GM23338 (cell line): ENCODE data around the gene IGBP1. TPM values are rescaled to one million over a fixed set of nuclear protein-coding genes. Genes with fewer than 3 reads are reported as not detected.

Source experiments
- ATAC-seq: fragments of 200-7000 bp; cut with Tn5 transposase; 3 replicates; pipeline ENCODE4 v1.9.1; 2020
- DNase-seq: peaks from one replicate; pipeline ENCODE4 v3.0.0-alpha.2; 2015; ENCODE audit warnings: low spot score
- H2AFZ ChIP-seq: fragments of 200-600 bp; sonication (generic); 2 replicates; pipeline ENCODE4 v1.8.0; 2016; ENCODE audit warnings: antibody characterized with exemption, mild to moderate bottlenecking, moderate library complexity
- H3F3A ChIP-seq: fragments of 200-600 bp; sonication (generic); replicated peaks from 2 replicates; pipeline ENCODE4 v1.8.0; 2017; ENCODE audit warnings: antibody characterized with exemption, mixed run types, low read depth
- H3K27ac ChIP-seq: fragments of 200-600 bp; sonication (generic); 2 replicates; pipeline ENCODE4 v1.6.1; 2016; ENCODE audit warnings: low read depth
- H3K27me3 ChIP-seq: fragments of 200-600 bp; sonication (generic); 2 replicates; pipeline ENCODE4 v1.8.0; 2016; ENCODE audit warnings: mild to moderate bottlenecking, mixed run types, moderate library complexity; ENCODE audit not compliant: insufficient read depth
- H3K36me3 ChIP-seq: fragments of 200-600 bp; sonication (generic); 2 replicates; pipeline ENCODE4 v1.8.0; 2016; ENCODE audit warnings: mild to moderate bottlenecking; ENCODE audit not compliant: insufficient read depth
- H3K4me1 ChIP-seq: fragments of 200-600 bp; sonication (generic); 2 replicates; pipeline ENCODE4 v1.8.0; 2016; ENCODE audit warnings: mild to moderate bottlenecking, moderate library complexity; ENCODE audit not compliant: insufficient read depth
- H3K4me2 ChIP-seq: fragments of 200-600 bp; sonication (generic); 2 replicates; pipeline ENCODE4 v1.7.1; 2017; ENCODE audit warnings: mixed run types
- H3K4me3 ChIP-seq: fragments of 200-600 bp; sonication (generic); 2 replicates; pipeline ENCODE4 v1.6.1; 2016; ENCODE audit warnings: mixed run types
- H3K79me2 ChIP-seq: fragments of 200-600 bp; sonication (generic); replicated peaks from 2 replicates; pipeline ENCODE4 v1.8.0; 2017; ENCODE audit warnings: mild to moderate bottlenecking; ENCODE audit not compliant: insufficient read depth
- H3K9me2 ChIP-seq: fragments of 200-600 bp; sonication (generic); 2 replicates; pipeline ENCODE4 v1.8.0; 2017; ENCODE audit not compliant: insufficient read depth
- H4K20me1 ChIP-seq: fragments of 200-600 bp; sonication (generic); replicated peaks from 2 replicates; pipeline ENCODE4 v1.8.0; 2017; ENCODE audit warnings: mild to moderate bottlenecking; ENCODE audit not compliant: insufficient read depth
- H3K27ac Mint-ChIP-seq: 2 replicates; pipeline ENCODE4 v1.8.0; 2020; ENCODE audit warnings: inconsistent platforms, mild to moderate bottlenecking, moderate library complexity, mixed read lengths
- H3K27me3 Mint-ChIP-seq: 3 replicates; pipeline ENCODE4 v1.8.0; 2022; ENCODE audit warnings: low read depth, mild to moderate bottlenecking, moderate library complexity, mixed read lengths, inconsistent platforms; ENCODE audit not compliant: insufficient read depth, poor library complexity
- H3K36me3 Mint-ChIP-seq: 3 replicates; pipeline ENCODE4 v1.8.0; 2021; ENCODE audit warnings: low read depth, mild to moderate bottlenecking, inconsistent platforms, moderate library complexity, mixed read lengths
- H3K4me1 Mint-ChIP-seq: 3 replicates; pipeline ENCODE4 v1.8.0; 2020; ENCODE audit warnings: mild to moderate bottlenecking, inconsistent platforms, mixed read lengths
- H3K4me3 Mint-ChIP-seq: 3 replicates; pipeline ENCODE4 v1.8.0; 2021; ENCODE audit warnings: moderate library complexity, mild to moderate bottlenecking, inconsistent platforms, mixed read lengths
- H3K9me3 Mint-ChIP-seq: 3 replicates; pipeline ENCODE4 v1.8.0; 2020; ENCODE audit warnings: moderate library complexity, mild to moderate bottlenecking, inconsistent platforms, mixed read lengths
- CREB1 ChIP-seq: fragments of 250-450 bp; sonication (Bioruptor Pico); IDR thresholded peaks from 2 replicates; pipeline ENCODE4 v1.5.0; 2020; ENCODE audit warnings: low read depth, mild to moderate bottlenecking, moderate library complexity
- EZH2 ChIP-seq: fragments of 200-600 bp; sonication (generic); IDR thresholded peaks from one replicate; pipeline ENCODE4 v1.8.0; 2017; ENCODE audit warnings: antibody characterized with exemption, mild to moderate bottlenecking, low read depth; ENCODE audit not compliant: unreplicated experiment
- JUNB ChIP-seq: IDR thresholded peaks from one replicate; pipeline ENCODE4 v1.6.1; 2016; ENCODE audit warnings: antibody characterized with exemption; ENCODE audit not compliant: unreplicated experiment
- NANOG ChIP-seq: IDR thresholded peaks from 2 replicates; pipeline ENCODE4 v1.6.1; 2016; ENCODE audit warnings: antibody characterized with exemption, borderline replicate concordance
- POLR2AphosphoS5 ChIP-seq: IDR thresholded peaks from 2 replicates; pipeline ENCODE4 v1.6.1; 2016; ENCODE audit warnings: antibody characterized with exemption, low read depth
- ZNF331 ChIP-seq: fragments of 250-450 bp; sonication (Bioruptor Pico); IDR thresholded peaks from 2 replicates; pipeline ENCODE4 v1.5.0; 2020; ENCODE audit warnings: low read depth, mild to moderate bottlenecking, moderate library complexity
- polyA plus RNA-seq: library from polyadenylated mRNA; unstranded; fragments of >200 nt; fragmentation: Nextera tagmentation; extraction: Ambion mirVana; gene quantifications from 2 replicates; pipeline ENCODE4 v1.2.1, GENCODE V29; 2016
- total RNA-seq: library from RNA; depleted of rRNA; stranded (reverse); fragments of >200 nt; shearing (Covaris generic); gene quantifications from 2 replicates; pipeline ENCODE4 v1.2.3, GENCODE V29; 2014
- TF ChIP-seq, protein P1 (sequence below), 2 experiments: fragments of 200-600 bp in 1 of 2; sonication (generic) in 1 of 2; conservative IDR thresholded peaks; 2 replicates each; pipeline versions ENCODE4 v1.5.1 to v1.6.1; 2016 to 2017; ENCODE audit warnings: antibody characterized with exemption in 2 of 2, low read depth in 2 of 2, mild to moderate bottlenecking in 2 of 2, moderate library complexity in 1 of 2
- TF ChIP-seq, protein P2 (sequence below): IDR thresholded peaks from one replicate; pipeline ENCODE4 v1.6.1; 2018; ENCODE audit warnings: antibody characterized with exemption; ENCODE audit not compliant: unreplicated experiment
- TF ChIP-seq, protein P3 (sequence below): IDR thresholded peaks from 2 replicates; pipeline ENCODE4 v1.6.1; 2016; ENCODE audit warnings: antibody characterized with exemption
- TF ChIP-seq, protein P4 (sequence below): fragments of 250-450 bp; sonication (Bioruptor Pico); IDR thresholded peaks from 2 replicates; pipeline ENCODE4 v1.5.0; 2020; ENCODE audit warnings: mild to moderate bottlenecking, moderate library complexity

IGBP1 gene
- total and polyA plus RNA-seq, 2 experiments from 2014 or later: 36.8 to 38.5 TPM

DNA sequence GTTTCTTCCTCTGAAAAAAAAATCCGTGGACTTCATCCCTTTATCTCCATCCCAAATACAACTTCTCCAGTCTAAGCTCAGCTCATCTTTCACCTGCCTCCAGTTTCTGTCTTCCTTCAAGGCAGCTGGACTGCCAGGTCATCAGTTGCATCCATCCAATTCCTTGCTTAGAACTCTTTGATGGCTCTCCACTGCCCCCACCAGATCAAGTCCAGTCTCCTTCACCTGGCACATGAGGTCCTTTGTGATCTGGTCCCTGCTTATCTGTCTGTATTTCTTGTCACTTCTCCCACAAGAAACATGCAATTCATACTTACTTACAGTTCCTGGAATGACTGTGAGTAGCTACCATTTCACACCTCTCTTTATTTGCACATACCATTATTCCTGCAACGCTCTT is 37.2 kb upstream of the IGBP1 start:
- Mint-ChIP-seq H3K9me3 (no peaks in the 10 kb centered on the region), H3K36me3 (no peaks in the 10 kb centered on the region; the same call in 2 of the 3 replicates), H3K4me1 (no peaks in the 10 kb centered on the region), H3K4me3 (no peak overlapping the region), H3K27me3 (no peaks in the 10 kb centered on the region), H3K27ac (no peak overlapping the region)
- H3K79me2 ChIP-seq: no peaks in the 10 kb centered on the region
- H3K4me3 ChIP-seq: no peak overlapping the region
- H4K20me1 ChIP-seq: no peaks in the 10 kb centered on the region
- no peak overlapping the region for H3K4me2 ChIP-seq
- H3K36me3 ChIP-seq: no peaks in the 10 kb centered on the region
- TF ChIP-seq, protein P1, sequence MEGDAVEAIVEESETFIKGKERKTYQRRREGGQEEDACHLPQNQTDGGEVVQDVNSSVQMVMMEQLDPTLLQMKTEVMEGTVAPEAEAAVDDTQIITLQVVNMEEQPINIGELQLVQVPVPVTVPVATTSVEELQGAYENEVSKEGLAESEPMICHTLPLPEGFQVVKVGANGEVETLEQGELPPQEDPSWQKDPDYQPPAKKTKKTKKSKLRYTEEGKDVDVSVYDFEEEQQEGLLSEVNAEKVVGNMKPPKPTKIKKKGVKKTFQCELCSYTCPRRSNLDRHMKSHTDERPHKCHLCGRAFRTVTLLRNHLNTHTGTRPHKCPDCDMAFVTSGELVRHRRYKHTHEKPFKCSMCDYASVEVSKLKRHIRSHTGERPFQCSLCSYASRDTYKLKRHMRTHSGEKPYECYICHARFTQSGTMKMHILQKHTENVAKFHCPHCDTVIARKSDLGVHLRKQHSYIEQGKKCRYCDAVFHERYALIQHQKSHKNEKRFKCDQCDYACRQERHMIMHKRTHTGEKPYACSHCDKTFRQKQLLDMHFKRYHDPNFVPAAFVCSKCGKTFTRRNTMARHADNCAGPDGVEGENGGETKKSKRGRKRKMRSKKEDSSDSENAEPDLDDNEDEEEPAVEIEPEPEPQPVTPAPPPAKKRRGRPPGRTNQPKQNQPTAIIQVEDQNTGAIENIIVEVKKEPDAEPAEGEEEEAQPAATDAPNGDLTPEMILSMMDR (conservative IDR thresholded peaks at IDR 0.05; ENCODE audit: low read depth in 2 of 2): peak; percentile 35 to 66; a peak in 3 of 4 replicates
- TF ChIP-seq, protein P2, sequence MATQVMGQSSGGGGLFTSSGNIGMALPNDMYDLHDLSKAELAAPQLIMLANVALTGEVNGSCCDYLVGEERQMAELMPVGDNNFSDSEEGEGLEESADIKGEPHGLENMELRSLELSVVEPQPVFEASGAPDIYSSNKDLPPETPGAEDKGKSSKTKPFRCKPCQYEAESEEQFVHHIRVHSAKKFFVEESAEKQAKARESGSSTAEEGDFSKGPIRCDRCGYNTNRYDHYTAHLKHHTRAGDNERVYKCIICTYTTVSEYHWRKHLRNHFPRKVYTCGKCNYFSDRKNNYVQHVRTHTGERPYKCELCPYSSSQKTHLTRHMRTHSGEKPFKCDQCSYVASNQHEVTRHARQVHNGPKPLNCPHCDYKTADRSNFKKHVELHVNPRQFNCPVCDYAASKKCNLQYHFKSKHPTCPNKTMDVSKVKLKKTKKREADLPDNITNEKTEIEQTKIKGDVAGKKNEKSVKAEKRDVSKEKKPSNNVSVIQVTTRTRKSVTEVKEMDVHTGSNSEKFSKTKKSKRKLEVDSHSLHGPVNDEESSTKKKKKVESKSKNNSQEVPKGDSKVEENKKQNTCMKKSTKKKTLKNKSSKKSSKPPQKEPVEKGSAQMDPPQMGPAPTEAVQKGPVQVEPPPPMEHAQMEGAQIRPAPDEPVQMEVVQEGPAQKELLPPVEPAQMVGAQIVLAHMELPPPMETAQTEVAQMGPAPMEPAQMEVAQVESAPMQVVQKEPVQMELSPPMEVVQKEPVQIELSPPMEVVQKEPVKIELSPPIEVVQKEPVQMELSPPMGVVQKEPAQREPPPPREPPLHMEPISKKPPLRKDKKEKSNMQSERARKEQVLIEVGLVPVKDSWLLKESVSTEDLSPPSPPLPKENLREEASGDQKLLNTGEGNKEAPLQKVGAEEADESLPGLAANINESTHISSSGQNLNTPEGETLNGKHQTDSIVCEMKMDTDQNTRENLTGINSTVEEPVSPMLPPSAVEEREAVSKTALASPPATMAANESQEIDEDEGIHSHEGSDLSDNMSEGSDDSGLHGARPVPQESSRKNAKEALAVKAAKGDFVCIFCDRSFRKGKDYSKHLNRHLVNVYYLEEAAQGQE: no peak
- H3F3A ChIP-seq: no peaks in the 10 kb centered on the region
- H3K4me1 ChIP-seq: no peaks in the 10 kb centered on the region
- H3K27me3 ChIP-seq: no peaks in the 10 kb centered on the region
- peak; percentile 13 for DNase-seq
- H3K9me2 ChIP-seq: no peaks in the 10 kb centered on the region
- H3K27ac ChIP-seq: no peak overlapping the region
- H2AFZ ChIP-seq: no peak overlapping the region
- ATAC-seq: peak; percentile 51

DNA sequence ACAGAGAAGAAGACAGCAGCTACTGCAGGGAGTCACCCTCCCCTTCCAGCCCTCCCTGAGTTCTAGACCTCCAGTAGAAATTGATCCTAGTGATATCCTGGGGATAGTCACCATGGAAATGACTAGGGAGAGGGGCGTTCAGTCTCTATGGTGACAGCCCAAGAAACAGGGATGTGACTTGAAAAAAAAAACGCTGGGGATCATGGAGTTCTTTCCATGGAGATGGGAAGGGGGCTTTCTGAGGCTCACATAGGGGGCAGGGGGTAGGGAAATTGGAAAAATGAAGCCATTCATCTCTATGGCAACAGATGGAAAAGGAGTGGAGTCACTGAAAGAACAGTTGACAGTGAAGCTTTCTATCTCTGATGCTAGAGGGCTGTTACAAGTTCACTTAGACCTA is 28.0 kb upstream of the IGBP1 start:
- Mint-ChIP-seq H3K4me3 (no peak overlapping the region), H3K9me3 (no peaks in the 10 kb centered on the region), H3K36me3 (no peaks in the 10 kb centered on the region), H3K27me3 (no peaks in the 10 kb centered on the region), H3K27ac (no peak overlapping the region), H3K4me1 (no peaks in the 10 kb centered on the region)
- Histone ChIP-seq H3K4me1 (no peaks in the 10 kb centered on the region), H3F3A (no peaks in the 10 kb centered on the region), H4K20me1 (no peaks in the 10 kb centered on the region), H3K4me3 (no peak overlapping the region), H3K79me2 (no peaks in the 10 kb centered on the region), H3K27me3 (no peaks in the 10 kb centered on the region), H2AFZ (no peak overlapping the region), H3K27ac (no peak overlapping the region), H3K9me2 (no peaks in the 10 kb centered on the region), H3K36me3 (no peaks in the 10 kb centered on the region), H3K4me2 (no peak overlapping the region)
- DNase-seq (no peak), ATAC-seq (no peak)
- TF ChIP-seq NANOG (no peak), EZH2 (no peak), CREB1 (CRISPR knock-in tag) (no peak), ZNF331 (CRISPR knock-in tag) (no peak), JUNB (no peak), POLR2AphosphoS5 (no peak)
- TF ChIP-seq, protein P3, sequence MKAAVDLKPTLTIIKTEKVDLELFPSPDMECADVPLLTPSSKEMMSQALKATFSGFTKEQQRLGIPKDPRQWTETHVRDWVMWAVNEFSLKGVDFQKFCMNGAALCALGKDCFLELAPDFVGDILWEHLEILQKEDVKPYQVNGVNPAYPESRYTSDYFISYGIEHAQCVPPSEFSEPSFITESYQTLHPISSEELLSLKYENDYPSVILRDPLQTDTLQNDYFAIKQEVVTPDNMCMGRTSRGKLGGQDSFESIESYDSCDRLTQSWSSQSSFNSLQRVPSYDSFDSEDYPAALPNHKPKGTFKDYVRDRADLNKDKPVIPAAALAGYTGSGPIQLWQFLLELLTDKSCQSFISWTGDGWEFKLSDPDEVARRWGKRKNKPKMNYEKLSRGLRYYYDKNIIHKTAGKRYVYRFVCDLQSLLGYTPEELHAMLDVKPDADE: no peak
- TF ChIP-seq, protein P4, sequence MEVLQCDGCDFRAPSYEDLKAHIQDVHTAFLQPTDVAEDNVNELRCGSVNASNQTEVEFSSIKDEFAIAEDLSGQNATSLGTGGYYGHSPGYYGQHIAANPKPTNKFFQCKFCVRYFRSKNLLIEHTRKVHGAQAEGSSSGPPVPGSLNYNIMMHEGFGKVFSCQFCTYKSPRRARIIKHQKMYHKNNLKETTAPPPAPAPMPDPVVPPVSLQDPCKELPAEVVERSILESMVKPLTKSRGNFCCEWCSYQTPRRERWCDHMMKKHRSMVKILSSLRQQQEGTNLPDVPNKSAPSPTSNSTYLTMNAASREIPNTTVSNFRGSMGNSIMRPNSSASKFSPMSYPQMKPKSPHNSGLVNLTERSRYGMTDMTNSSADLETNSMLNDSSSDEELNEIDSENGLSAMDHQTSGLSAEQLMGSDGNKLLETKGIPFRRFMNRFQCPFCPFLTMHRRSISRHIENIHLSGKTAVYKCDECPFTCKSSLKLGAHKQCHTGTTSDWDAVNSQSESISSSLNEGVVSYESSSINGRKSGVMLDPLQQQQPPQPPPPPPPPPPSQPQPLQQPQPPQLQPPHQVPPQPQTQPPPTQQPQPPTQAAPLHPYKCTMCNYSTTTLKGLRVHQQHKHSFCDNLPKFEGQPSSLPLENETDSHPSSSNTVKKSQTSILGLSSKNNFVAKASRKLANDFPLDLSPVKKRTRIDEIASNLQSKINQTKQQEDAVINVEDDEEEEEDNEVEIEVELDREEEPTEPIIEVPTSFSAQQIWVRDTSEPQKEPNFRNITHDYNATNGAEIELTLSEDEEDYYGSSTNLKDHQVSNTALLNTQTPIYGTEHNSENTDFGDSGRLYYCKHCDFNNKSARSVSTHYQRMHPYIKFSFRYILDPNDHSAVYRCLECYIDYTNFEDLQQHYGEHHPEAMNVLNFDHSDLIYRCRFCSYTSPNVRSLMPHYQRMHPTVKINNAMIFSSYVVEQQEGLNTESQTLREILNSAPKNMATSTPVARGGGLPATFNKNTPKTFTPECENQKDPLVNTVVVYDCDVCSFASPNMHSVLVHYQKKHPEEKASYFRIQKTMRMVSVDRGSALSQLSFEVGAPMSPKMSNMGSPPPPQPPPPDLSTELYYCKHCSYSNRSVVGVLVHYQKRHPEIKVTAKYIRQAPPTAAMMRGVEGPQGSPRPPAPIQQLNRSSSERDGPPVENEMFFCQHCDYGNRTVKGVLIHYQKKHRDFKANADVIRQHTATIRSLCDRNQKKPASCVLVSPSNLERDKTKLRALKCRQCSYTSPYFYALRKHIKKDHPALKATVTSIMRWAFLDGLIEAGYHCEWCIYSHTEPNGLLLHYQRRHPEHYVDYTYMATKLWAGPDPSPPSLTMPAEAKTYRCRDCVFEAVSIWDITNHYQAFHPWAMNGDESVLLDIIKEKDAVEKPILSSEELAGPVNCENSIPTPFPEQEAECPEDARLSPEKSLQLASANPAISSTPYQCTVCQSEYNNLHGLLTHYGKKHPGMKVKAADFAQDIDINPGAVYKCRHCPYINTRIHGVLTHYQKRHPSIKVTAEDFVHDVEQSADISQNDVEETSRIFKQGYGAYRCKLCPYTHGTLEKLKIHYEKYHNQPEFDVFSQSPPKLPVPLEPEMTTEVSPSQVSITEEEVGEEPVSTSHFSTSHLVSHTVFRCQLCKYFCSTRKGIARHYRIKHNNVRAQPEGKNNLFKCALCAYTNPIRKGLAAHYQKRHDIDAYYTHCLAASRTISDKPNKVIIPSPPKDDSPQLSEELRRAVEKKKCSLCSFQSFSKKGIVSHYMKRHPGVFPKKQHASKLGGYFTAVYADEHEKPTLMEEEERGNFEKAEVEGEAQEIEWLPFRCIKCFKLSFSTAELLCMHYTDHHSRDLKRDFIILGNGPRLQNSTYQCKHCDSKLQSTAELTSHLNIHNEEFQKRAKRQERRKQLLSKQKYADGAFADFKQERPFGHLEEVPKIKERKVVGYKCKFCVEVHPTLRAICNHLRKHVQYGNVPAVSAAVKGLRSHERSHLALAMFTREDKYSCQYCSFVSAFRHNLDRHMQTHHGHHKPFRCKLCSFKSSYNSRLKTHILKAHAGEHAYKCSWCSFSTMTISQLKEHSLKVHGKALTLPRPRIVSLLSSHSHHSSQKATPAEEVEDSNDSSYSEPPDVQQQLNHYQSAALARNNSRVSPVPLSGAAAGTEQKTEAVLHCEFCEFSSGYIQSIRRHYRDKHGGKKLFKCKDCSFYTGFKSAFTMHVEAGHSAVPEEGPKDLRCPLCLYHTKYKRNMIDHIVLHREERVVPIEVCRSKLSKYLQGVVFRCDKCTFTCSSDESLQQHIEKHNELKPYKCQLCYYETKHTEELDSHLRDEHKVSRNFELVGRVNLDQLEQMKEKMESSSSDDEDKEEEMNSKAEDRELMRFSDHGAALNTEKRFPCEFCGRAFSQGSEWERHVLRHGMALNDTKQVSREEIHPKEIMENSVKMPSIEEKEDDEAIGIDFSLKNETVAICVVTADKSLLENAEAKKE: no peak
